SK-N-SH (cell line): ENCODE results near the gene PTPN20. TPM values are rescaled to one million over a fixed set of nuclear protein-coding genes. Genes with fewer than 3 reads are reported as not detected.

Experiments used
- CTCF ChIA-PET: fragments of 300-600, 350-600 bp; formaldehyde crosslinking; extraction: SDS; loops from one replicate; lab custom pipeline; 2021; lab: Yijun Ruan, JAX
- POLR2A ChIA-PET: fragments of 350-600 bp; sonication (Branson Sonifier 250); formaldehyde crosslinking; extraction: SDS; loops from one replicate; lab custom pipeline; 2020; ENCODE audit warnings: antibody characterized with exemption, inconsistent platforms; lab: Yijun Ruan, JAX
- DNase-seq: peaks from one replicate; pipeline ENCODE4 v3.0.0; 2012
- H2AFZ ChIP-seq: fragments of 200-600 bp; sonication (generic); 2 replicates; pipeline ENCODE4 v1.8.1; 2016; ENCODE audit warnings: antibody characterized with exemption, mild to moderate bottlenecking, low read depth
- H3F3A ChIP-seq: fragments of 200-600 bp; sonication (generic); replicated peaks from 2 replicates; pipeline ENCODE3; 2016; ENCODE audit warnings: antibody characterized with exemption, mild to moderate bottlenecking; ENCODE audit not compliant: insufficient read depth
- H3K27ac ChIP-seq, 2 experiments: fragments of 200-500 bp in 1 of 2; fragments of 200-600 bp in 1 of 2; sonication (Bioruptor generic) in 1 of 2; sonication (generic), shearing (Covaris generic) in 1 of 2; 2 replicates each; pipeline versions ENCODE4 v1.5.1 to v1.6.1; 2014 to 2016; ENCODE audit warnings: low read depth in 2 of 2, inconsistent platforms in 1 of 2, low read length in 1 of 2, mild to moderate bottlenecking in 1 of 2, mixed read lengths in 1 of 2
- H3K27me3 ChIP-seq: fragments of 200-600 bp; sonication (generic), shearing (Covaris generic); 2 replicates; pipeline ENCODE4 v1.6.1; 2016; ENCODE audit warnings: mixed run types; ENCODE audit not compliant: insufficient read depth
- H3K36me3 ChIP-seq, 2 experiments: fragments of 200-500 bp in 1 of 2; fragments of 200-600 bp in 1 of 2; sonication (Bioruptor generic) in 1 of 2; sonication (generic) in 1 of 2; replicated peaks in 1 of 2; 2 replicates each; pipeline versions ENCODE3 to v1.5.1; 2014 to 2016; ENCODE audit warnings: low read length in 1 of 2, mild to moderate bottlenecking in 1 of 2; ENCODE audit not compliant: insufficient read depth in 2 of 2, control insufficient read depth in 1 of 2
- H3K4me1 ChIP-seq, 2 experiments: fragments of 200-500 bp in 1 of 2; fragments of 200-600 bp in 1 of 2; sonication (Bioruptor generic) in 1 of 2; sonication (generic), shearing (Covaris generic) in 1 of 2; 2 replicates each; pipeline versions ENCODE4 v1.5.1 to v1.6.1; 2014 to 2016; ENCODE audit warnings: low read depth in 1 of 2, low read length in 1 of 2, mixed run types in 1 of 2; ENCODE audit not compliant: insufficient read depth in 2 of 2, control insufficient read depth in 1 of 2
- H3K4me2 ChIP-seq: fragments of 200-600 bp; sonication (generic), shearing (Covaris generic); 2 replicates; pipeline ENCODE4 v1.6.1; 2017; ENCODE audit warnings: mixed run types
- H3K4me3 ChIP-seq, 2 experiments: fragments of 200-500 bp in 1 of 2; fragments of 200-600 bp in 1 of 2; sonication (Bioruptor generic) in 1 of 2; sonication (generic), shearing (Covaris generic) in 1 of 2; 2 replicates each; pipeline versions ENCODE4 v1.5.1 to v1.8.1; 2014 to 2016; ENCODE audit warnings: low read depth in 2 of 2, inconsistent platforms in 1 of 2, low read length in 1 of 2, mild to moderate bottlenecking in 1 of 2, mixed read lengths in 1 of 2, moderate library complexity in 1 of 2
- H3K79me2 ChIP-seq: fragments of 200-600 bp; sonication (generic); 2 replicates; pipeline ENCODE4 v1.8.1; 2017; ENCODE audit warnings: mild to moderate bottlenecking; ENCODE audit not compliant: insufficient read depth
- H3K9ac ChIP-seq: fragments of 200-600 bp; sonication (generic); 2 replicates; pipeline ENCODE4 v1.6.1; 2017; ENCODE audit warnings: mixed run types
- H3K9me2 ChIP-seq: fragments of 200-600 bp; sonication (generic); 2 replicates; pipeline ENCODE4 v1.6.1; 2017; ENCODE audit warnings: mixed run types
- H3K9me3 ChIP-seq: fragments of 200-600 bp; sonication (generic); 2 replicates; pipeline ENCODE4 v1.6.1; 2017; ENCODE audit warnings: mixed run types, mild to moderate bottlenecking, moderate library complexity
- H4K20me1 ChIP-seq: fragments of 200-600 bp; sonication (generic); 2 replicates; pipeline ENCODE4 v1.6.1; 2017; ENCODE audit warnings: mild to moderate bottlenecking, mixed run types; ENCODE audit not compliant: insufficient read depth
- EP300 ChIP-seq, 2 experiments: IDR thresholded peaks; 2 replicates each; pipeline versions ENCODE4 v1.4.0 to v1.6.1; 2012; ENCODE audit warnings: borderline replicate concordance in 1 of 2, low read depth in 1 of 2, low read length in 1 of 2
- FOSL2 ChIP-seq: IDR thresholded peaks from 2 replicates; pipeline ENCODE4 v1.4.0; 2012; ENCODE audit warnings: low read depth, mild to moderate bottlenecking, moderate library complexity, borderline replicate concordance
- FOXJ3 ChIP-seq: sonication (generic); formaldehyde crosslinking; IDR thresholded peaks from 2 replicates; pipeline ENCODE4 v1.5.1; 2020; ENCODE audit warnings: mild to moderate bottlenecking, missing genetic modification reagents
- FOXM1 ChIP-seq: IDR thresholded peaks from 2 replicates; pipeline ENCODE4 v1.4.0; 2012; ENCODE audit warnings: low read depth, mild to moderate bottlenecking
- MEF2A ChIP-seq: IDR thresholded peaks from 2 replicates; pipeline ENCODE4 v1.4.0; 2012; ENCODE audit warnings: low read depth, borderline replicate concordance
- MXI1 ChIP-seq: IDR thresholded peaks from 2 replicates; pipeline ENCODE4 v1.6.1; 2012; ENCODE audit warnings: mild to moderate bottlenecking, low read depth, low read length, improper control_type of control experiment
- POLR2AphosphoS5 ChIP-seq: IDR thresholded peaks from 2 replicates; pipeline ENCODE4 v1.6.1; 2012; ENCODE audit warnings: low read depth, low read length
- RCOR1 ChIP-seq: fragments of 150-350 bp; IDR thresholded peaks from 2 replicates; pipeline ENCODE4 v1.6.1; 2017; ENCODE audit warnings: antibody characterized with exemption, low read length
- RFX5 ChIP-seq: IDR thresholded peaks from 2 replicates; pipeline ENCODE4 v1.6.1; 2012; ENCODE audit warnings: mild to moderate bottlenecking, improper control_type of control experiment, low read length
- RXRA ChIP-seq: IDR thresholded peaks from 2 replicates; pipeline ENCODE4 v1.4.0; 2012; ENCODE audit warnings: low read depth, mild to moderate bottlenecking, borderline replicate concordance
- SIN3A ChIP-seq: IDR thresholded peaks from 2 replicates; pipeline ENCODE4 v1.6.1; 2012; ENCODE audit warnings: low read depth, mild to moderate bottlenecking, low read length, moderate library complexity, borderline replicate concordance
- SMC3 ChIP-seq: IDR thresholded peaks from 2 replicates; pipeline ENCODE4 v1.6.1; 2012; ENCODE audit warnings: low read depth, low read length, improper control_type of control experiment
- TAF1 ChIP-seq: IDR thresholded peaks from 2 replicates; pipeline ENCODE4 v1.6.1; 2012; ENCODE audit warnings: low read depth, mild to moderate bottlenecking, low read length, moderate library complexity, borderline replicate concordance
- TCF12 ChIP-seq: IDR thresholded peaks from 2 replicates; pipeline ENCODE4 v1.4.0; 2012
- TEAD4 ChIP-seq: IDR thresholded peaks from 2 replicates; pipeline ENCODE4 v1.4.0; 2012; ENCODE audit warnings: mild to moderate bottlenecking, borderline replicate concordance; ENCODE audit not compliant: insufficient read depth
- WGBS: methylation state at CpG from one replicate; pipeline ENCODE4 v1.1.6; 2017; ENCODE audit warnings: low lambda C conversion rate; 5-methylcytosine and 5-hydroxymethylcytosine counted together
- polyA plus RNA-seq, 3 experiments: library from polyadenylated mRNA; depleted of rRNA; stranded (reverse); fragments of >200 nt; gene quantifications; 2 replicates each; pipeline ENCODE4 v1.2.3, GENCODE V29; 2012
- TF ChIP-seq, protein P1 (sequence below): IDR thresholded peaks from 2 replicates; pipeline ENCODE4 v1.4.0; 2012; ENCODE audit warnings: low read depth, borderline replicate concordance

Gene PTPN20
- polyA plus RNA-seq, 1 of the 3 experiments (the other 2 are of a cell fraction), result 0.36 TPM

DNA sequence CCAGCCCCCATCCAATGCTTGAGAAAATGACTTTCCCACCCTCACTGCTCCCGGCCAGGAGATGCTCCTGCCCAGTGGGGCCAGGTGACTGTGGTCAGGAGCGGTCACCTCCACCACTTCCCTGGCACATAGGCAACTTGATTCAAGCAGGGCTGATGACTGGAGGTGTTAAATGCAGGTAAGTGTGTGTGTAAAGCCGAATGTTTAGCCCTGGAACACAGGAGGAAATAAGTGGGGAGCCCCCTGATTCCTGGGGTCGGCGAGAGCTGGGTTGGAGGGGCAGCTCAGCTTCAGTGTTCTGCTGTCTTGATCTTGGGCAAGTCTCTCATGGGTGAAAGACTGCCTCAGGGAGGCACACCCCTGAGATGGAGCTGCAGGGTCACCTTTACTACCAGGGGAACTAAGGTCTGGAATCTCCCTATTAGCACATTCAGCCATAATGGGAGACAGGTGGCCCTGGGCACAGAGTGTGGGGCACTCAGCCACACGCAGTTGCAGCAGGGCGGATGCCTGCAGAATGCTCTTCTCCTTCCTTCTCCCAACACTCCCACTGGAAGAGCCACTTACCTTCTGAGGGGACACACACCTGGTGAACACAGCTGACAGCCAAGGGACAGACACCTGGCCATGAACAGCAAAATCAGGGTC lies 124.1 kb downstream of the PTPN20 start:
- Histone ChIP-seq H3K36me3 (no peaks in the 10 kb centered on the region), H2AFZ (no peak overlapping the region)

DNA sequence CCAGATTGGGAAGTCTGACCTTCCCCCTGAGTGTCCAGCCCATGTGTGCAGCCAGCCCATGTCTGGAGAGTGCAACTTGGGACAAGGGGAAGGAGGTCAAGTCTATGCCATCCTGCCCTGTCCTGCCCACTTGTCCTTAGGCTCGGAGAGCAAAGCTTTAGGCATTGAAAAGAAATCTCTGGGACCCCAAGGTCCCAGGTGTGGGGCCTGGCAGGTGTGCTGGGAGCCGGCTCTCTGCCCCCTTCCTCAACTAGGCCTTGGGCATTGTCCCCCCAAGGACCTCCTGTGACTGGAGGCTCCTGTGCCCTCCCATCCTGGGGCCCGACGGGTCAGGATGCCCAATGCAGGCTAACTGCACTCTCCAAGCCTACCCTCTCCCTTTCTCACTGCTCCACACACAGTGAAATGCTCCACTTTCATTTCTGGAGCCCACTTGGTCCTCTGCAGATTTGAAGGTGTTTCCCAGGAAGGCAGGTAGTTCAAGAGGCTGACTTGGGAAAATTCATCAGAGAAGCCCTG lies 124.7 kb downstream of the PTPN20 start:
- Histone ChIP-seq H3K9ac (no peak overlapping the region), H3K36me3 (no peaks in the 10 kb centered on the region), H3K79me2 (no peaks in the 10 kb centered on the region), H3F3A (no peaks in the 10 kb centered on the region), H3K4me1 (peaks cover 0 to 88% of the 10 kb centered on the region in 2 experiments; a peak in 2 of 4 replicates), H3K9me3 (no peaks in the 10 kb centered on the region), H3K27ac (peak overlapping the region in 1 of 2 experiments; percentile 100; a peak in 2 of 4 replicates), H3K4me3 (no peak overlapping the region), H4K20me1 (no peaks in the 10 kb centered on the region), H3K9me2 (no peaks in the 10 kb centered on the region), H3K27me3 (peaks cover 11% of the 10 kb centered on the region; the same call in 1 of the 2 replicates), H3K4me2 (no peak overlapping the region), H2AFZ (no peak overlapping the region)
- TF ChIP-seq RXRA (no peak), MEF2A (no peak), FOSL2 (no peak), FOXM1 (no peak), RFX5 (no peak), EP300 (IDR thresholded peaks at IDR 0.05; ENCODE audit: borderline replicate concordance in 1 of 2, low read depth in 1 of 2, low read length in 1 of 2) (no peak), RCOR1 (no peak), FOXJ3 (no peak), TAF1 (no peak), POLR2AphosphoS5 (no peak), SMC3 (no peak), TCF12 (no peak), MXI1 (no peak), TEAD4 (no peak)
- TF ChIP-seq, protein P1, sequence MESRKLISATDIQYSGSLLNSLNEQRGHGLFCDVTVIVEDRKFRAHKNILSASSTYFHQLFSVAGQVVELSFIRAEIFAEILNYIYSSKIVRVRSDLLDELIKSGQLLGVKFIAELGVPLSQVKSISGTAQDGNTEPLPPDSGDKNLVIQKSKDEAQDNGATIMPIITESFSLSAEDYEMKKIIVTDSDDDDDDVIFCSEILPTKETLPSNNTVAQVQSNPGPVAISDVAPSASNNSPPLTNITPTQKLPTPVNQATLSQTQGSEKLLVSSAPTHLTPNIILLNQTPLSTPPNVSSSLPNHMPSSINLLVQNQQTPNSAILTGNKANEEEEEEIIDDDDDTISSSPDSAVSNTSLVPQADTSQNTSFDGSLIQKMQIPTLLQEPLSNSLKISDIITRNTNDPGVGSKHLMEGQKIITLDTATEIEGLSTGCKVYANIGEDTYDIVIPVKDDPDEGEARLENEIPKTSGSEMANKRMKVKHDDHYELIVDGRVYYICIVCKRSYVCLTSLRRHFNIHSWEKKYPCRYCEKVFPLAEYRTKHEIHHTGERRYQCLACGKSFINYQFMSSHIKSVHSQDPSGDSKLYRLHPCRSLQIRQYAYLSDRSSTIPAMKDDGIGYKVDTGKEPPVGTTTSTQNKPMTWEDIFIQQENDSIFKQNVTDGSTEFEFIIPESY, result no peak
- 43% methylated on average over 4 of the region's 4 CpGs for WGBS
- CTCF ChIA-PET, result interaction anchor here (2.4 to 16.7 kb wide), 4 partner anchors 10 to 275 kb away, joined by 9 to 337 read pairs (median 62); no protein-coding TSS in a partner anchor
- POLR2A ChIA-PET, result interaction anchor here (1.8 to 2.5 kb wide), 3 partner anchors 11 to 267 kb away, joined by 8 to 23 read pairs (median 15); no protein-coding TSS in a partner anchor
- DNase-seq, result no peak

More for the DNA sequence above, 124.1 kb downstream of the PTPN20 start:
- TF ChIP-seq EP300 (IDR thresholded peaks at IDR 0.05; ENCODE audit: borderline replicate concordance in 1 of 2, low read depth in 1 of 2, low read length in 1 of 2) (peak in 1 of 2 experiments; percentile 55; a peak in 2 of 4 replicates), SIN3A (no peak)
- peaks cover 11% of the 10 kb centered on the region; the same call in 1 of the 2 replicates for H3K27me3 ChIP-seq
- no peak overlapping the region for H3K4me2 ChIP-seq
- peak; percentile 51 for DNase-seq
- H3F3A ChIP-seq, result no peaks in the 10 kb centered on the region
- no peaks in the 10 kb centered on the region for H3K9me3 ChIP-seq
- WGBS, result 62% methylated on average over 7 of the region's 7 CpGs
- H3K9me2 ChIP-seq, result no peaks in the 10 kb centered on the region
- H3K9ac ChIP-seq, result no peak overlapping the region
- H3K27ac ChIP-seq, result peak overlapping the region in 1 of 2 experiments; percentile 100; a peak in 2 of 4 replicates
- no peaks in the 10 kb centered on the region for H4K20me1 ChIP-seq
- CTCF ChIA-PET, result interaction anchor here (1.7 to 16.7 kb wide), 5 partner anchors 10 to 275 kb away, joined by 5 to 337 read pairs (median 56); no protein-coding TSS in a partner anchor
- no peak overlapping the region for H3K4me3 ChIP-seq
- H3K79me2 ChIP-seq, result no peaks in the 10 kb centered on the region
- peaks cover 0 to 90% of the 10 kb centered on the region in 2 experiments; a peak in 2 of 4 replicates for H3K4me1 ChIP-seq
- POLR2A ChIA-PET, result interaction anchor here (0.8 to 2.5 kb wide), 8 partner anchors 8 to 268 kb away, joined by 3 to 23 read pairs (median 8); no protein-coding TSS in a partner anchor
